ENCODE data around the gene KCNQ1.

KCNQ1 gene

GRCh38 chr11:2577031-2577990 lies 132.5 kb downstream of the KCNQ1 start:
- Histone ChIP-seq H3K4me2 (peak overlapping the region; percentile 36), H3K9ac (peak overlapping the region; percentile 41; the same call in 1 of the 2 replicates), H3K4me1 (peaks cover 73% of the 10 kb centered on the region), H3K4me3 (no peak overlapping the region), H3K9me3 (no peaks in the 10 kb centered on the region), H3K27ac (peak overlapping the region; percentile 65), H3K36me3 (no peaks in the 10 kb centered on the region), H3K27me3 (no peaks in the 10 kb centered on the region), H4K20me1 (no peaks in the 10 kb centered on the region)
- TF ChIP-seq Cebpa-rat (IDR thresholded peaks at IDR 0.05), result no peak

DNA sequence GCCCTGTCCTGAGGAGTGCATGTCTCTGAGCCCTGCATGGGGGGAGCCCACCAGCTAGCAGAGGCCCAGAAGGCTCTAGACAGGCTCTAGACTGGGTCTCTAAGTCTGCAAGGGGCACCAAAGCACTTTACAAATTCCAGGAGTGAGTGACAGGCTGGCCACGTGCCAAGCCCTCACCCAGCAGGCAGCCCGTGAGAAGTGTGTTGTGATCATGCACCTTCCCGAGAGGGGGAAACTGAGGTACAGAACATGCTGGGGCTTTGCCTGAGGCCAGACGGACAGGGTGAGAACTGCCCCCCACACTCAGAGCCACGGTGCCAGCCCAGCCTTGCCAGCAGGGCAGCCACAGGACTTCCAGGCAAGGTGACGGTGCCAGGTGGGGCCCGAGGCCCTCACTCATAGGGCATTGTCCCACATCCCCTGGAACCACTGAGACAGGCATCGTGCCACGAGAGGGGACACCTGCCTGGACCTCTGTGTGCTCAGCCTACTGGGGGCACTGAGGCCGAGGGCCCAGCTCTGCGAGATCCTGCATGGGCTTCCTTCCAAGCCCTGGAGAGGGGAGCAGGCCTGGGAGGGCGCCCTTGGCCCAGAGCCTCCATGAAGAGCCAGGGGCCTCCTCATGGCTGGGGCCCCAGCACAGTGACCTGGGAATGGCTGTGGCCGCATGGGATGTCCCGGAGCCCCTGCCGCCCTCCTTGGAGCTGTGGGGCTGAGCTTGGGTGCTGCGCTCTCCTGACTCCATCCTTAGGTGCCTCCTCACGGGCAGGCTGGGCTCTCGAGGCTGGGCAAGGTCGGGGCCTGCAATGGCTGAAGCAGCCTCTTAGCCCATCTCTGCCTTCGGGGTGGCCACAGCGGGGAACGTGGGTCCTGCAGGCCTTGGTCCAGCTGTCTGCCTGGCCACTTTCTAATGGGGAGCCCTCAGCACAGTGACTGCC lies 133.5 kb downstream of the KCNQ1 start:
- Histone ChIP-seq H3K27me3 (no peaks in the 10 kb centered on the region), H3K9me3 (no peaks in the 10 kb centered on the region), H3K36me3 (no peaks in the 10 kb centered on the region), H3K9ac (0 out of 2 replicates have a peak overlapping the region, but pooled peaks have one; percentile 41), H4K20me1 (no peaks in the 10 kb centered on the region), H3K4me3 (no peak overlapping the region), H3K4me2 (peak overlapping the region; percentile 36), H3K27ac (peak overlapping the region; percentile 65), H3K4me1 (peaks cover 77% of the 10 kb centered on the region)
- TF ChIP-seq Cebpa-rat (IDR thresholded peaks at IDR 0.05), result no peak

GRCh38 chr11:2578929-2579270 lies 134.1 kb downstream of the KCNQ1 start:
- H3K36me3 ChIP-seq, result no peaks in the 10 kb centered on the region
- H4K20me1 ChIP-seq, result no peaks in the 10 kb centered on the region
- no peaks in the 10 kb centered on the region for H3K9me3 ChIP-seq
- no peaks in the 10 kb centered on the region for H3K27me3 ChIP-seq
- no peak overlapping the region for H3K4me2 ChIP-seq
- peaks cover 77% of the 10 kb centered on the region for H3K4me1 ChIP-seq
- no peak overlapping the region for H3K4me3 ChIP-seq
- no peak overlapping the region for H3K9ac ChIP-seq
- no peak overlapping the region for H3K27ac ChIP-seq
- TF ChIP-seq Cebpa-rat (IDR thresholded peaks at IDR 0.05), result no peak

DNA sequence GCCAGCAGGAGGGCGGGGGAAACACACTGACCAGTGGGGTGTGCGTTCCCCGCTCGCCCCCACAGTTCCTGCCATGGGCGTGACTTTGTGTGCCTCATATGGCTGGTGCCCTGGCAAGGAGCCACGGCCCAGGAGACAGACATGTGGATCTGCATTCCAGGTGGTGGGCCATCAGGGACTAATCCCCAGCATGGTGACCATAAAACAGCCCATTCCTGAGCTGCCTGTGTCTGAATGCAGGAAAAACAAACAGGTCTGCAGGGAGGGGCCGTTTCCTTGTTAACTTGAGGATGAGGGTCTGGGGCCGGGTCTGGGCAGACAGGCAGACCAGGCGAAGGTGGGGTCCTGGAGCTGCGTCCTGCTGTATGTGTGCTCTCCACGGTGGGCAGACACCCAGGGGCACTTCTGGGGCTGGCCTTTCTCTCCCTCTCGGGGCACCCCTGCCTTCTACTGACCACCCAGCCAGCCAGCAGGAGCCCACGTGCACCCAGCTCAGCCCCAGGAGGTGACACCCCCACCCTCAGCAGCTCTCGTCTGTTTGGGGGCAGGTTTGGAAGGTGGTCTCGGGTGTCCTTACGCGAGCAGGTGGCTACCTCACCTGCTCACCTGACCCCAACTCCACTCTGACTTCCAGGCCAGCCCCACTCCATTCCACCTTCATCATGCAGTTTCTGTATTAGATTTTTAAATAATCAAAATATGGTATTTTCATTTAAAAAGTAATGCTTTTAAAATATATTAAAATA lies 134.7 kb downstream of the KCNQ1 start:
- Histone ChIP-seq H3K9ac (no peak overlapping the region), H3K27ac (no peak overlapping the region), H3K4me3 (no peak overlapping the region), H3K9me3 (no peaks in the 10 kb centered on the region), H3K27me3 (no peaks in the 10 kb centered on the region), H4K20me1 (no peaks in the 10 kb centered on the region), H3K36me3 (no peaks in the 10 kb centered on the region), H3K4me1 (peaks cover 72% of the 10 kb centered on the region), H3K4me2 (no peak overlapping the region)
- TF ChIP-seq Cebpa-rat (IDR thresholded peaks at IDR 0.05), result no peak

DNA sequence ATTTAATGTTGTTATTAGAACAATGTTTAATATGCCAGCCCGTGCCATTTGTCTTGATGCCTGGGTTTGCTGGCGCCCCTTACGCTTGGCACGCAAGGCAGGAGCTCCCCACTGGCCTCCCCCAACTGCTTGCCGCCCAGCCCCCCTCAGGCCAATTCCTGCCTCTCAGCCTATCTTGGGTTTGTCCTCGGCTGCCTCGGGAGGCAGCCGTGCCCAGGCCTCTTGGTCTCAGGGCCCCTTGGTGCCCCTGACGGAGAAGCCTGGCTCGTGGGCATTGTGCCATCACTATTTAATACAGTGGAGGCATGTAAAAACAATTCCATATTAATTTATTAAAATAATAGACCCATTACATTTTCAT lies 135.2 kb downstream of the KCNQ1 start:
- no peaks in the 10 kb centered on the region for H3K36me3 ChIP-seq
- H3K27me3 ChIP-seq, result no peaks in the 10 kb centered on the region
- H3K4me3 ChIP-seq, result no peak overlapping the region
- no peak overlapping the region for H3K4me2 ChIP-seq
- TF ChIP-seq Cebpa-rat (IDR thresholded peaks at IDR 0.05), result no peak
- H3K9ac ChIP-seq, result no peak overlapping the region
- H4K20me1 ChIP-seq, result no peaks in the 10 kb centered on the region
- H3K27ac ChIP-seq, result no peak overlapping the region
- peaks cover 66% of the 10 kb centered on the region for H3K4me1 ChIP-seq
- H3K9me3 ChIP-seq, result no peaks in the 10 kb centered on the region

- H3K36me3 ChIP-seq, result no peaks in the 10 kb centered on the region
- H3K27ac ChIP-seq, result no peak overlapping the region
- TF ChIP-seq Cebpa-rat (IDR thresholded peaks at IDR 0.05), result no peak
- H3K4me2 ChIP-seq, result no peak overlapping the region
- H3K4me3 ChIP-seq, result no peak overlapping the region
- H3K4me1 ChIP-seq, result peaks cover 61% of the 10 kb centered on the region
- no peaks in the 10 kb centered on the region for H3K9me3 ChIP-seq
- no peaks in the 10 kb centered on the region for H3K27me3 ChIP-seq
- no peak overlapping the region for H3K9ac ChIP-seq
- no peaks in the 10 kb centered on the region for H4K20me1 ChIP-seq
Observed at GRCh38 chr11:2580571-2581001, 135.8 kb downstream of the KCNQ1 start.

DNA sequence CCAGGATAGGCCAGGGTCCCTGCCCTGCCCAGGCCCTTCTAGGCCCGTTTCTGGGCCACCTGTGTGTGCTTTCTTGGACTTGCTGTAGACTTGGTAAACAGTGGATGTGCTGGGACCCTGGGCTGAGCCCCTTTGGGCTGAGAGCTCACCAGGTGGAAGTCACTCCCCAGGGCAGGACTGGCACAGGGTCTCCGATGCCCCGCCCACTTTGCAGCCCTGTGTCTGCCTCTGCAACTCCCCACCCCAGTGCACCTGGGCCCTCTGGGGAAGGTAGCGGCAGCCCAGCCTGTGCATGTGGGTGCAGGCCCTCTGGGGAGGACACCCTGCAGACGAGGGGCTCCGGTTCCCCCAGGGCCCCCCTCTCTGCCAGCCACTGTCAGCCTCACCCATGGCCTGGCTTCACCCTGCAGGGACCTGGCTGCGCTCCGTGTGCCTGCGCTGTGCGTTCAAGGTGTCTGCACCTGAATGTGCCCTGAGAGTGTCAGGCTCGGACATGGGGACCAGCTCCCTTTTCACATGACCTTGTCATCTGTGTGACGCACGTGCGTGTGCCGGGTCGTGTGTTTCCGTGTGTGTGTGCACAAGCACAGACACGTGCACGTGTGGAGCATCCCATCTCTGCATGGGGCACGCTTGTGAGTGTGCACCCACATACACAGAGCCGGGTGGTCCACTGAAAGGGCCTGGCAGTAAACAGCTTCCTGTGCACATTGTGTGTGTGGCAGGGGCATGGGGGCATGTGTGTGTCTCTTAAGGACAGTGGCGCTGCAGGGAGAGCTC lies 136.5 kb downstream of the KCNQ1 start:
- H3K4me1 ChIP-seq, result peaks cover 56% of the 10 kb centered on the region
- H3K4me2 ChIP-seq, result peak overlapping the region; percentile 73
- H4K20me1 ChIP-seq, result no peaks in the 10 kb centered on the region
- H3K4me3 ChIP-seq, result no peak overlapping the region
- 0 out of 2 replicates have a peak overlapping the region, but pooled peaks have one; percentile 6 for H3K9ac ChIP-seq
- H3K9me3 ChIP-seq, result no peaks in the 10 kb centered on the region
- TF ChIP-seq Cebpa-rat (IDR thresholded peaks at IDR 0.05), result no peak
- no peak overlapping the region for H3K27ac ChIP-seq
- no peaks in the 10 kb centered on the region for H3K36me3 ChIP-seq
- no peaks in the 10 kb centered on the region for H3K27me3 ChIP-seq

GRCh38 chr11:2581931-2582350 lies 137.1 kb downstream of the KCNQ1 start:
- Histone ChIP-seq H3K4me2 (peak overlapping the region; percentile 73), H3K27me3 (no peaks in the 10 kb centered on the region), H3K9ac (no peak overlapping the region), H3K27ac (peak overlapping the region; percentile 72), H3K9me3 (no peaks in the 10 kb centered on the region), H3K4me3 (no peak overlapping the region), H3K4me1 (peaks cover 51% of the 10 kb centered on the region), H4K20me1 (no peaks in the 10 kb centered on the region), H3K36me3 (no peaks in the 10 kb centered on the region)
- no peak for TF ChIP-seq Cebpa-rat (IDR thresholded peaks at IDR 0.05)

Data from BLaER1 (cell line).